Measurements from ENCODE around the gene PRKX.

Gene PRKX

GRCh38 chrX:3598709-3599108 lies 114.7 kb downstream of the PRKX start:
- TF ChIP-seq CTBP1 (IDR thresholded peaks at IDR 0.05; ENCODE audit: borderline replicate concordance): no peak
- TF ChIP-seq HDGF (IDR thresholded peaks at IDR 0.05; ENCODE audit: borderline replicate concordance): no peak
- TF ChIP-seq PKNOX1 (IDR thresholded peaks at IDR 0.05): no peak
- no peak for TF ChIP-seq SP1 (IDR thresholded peaks at IDR 0.05)
- POLR2A ChIA-PET: no interaction called here
- DNase-seq (ENCODE audit: extremely low spot score): no peak
- CTCF ChIA-PET: interaction anchor here (0.7 kb wide), 1 partner anchor 11 kb away, joined by 3 read pairs; no protein-coding TSS in a partner anchor

GRCh38 chrX:3598046-3598605 lies 115.3 kb downstream of the PRKX start:
- TF ChIP-seq NFRKB (IDR thresholded peaks at IDR 0.05) (no peak), L3MBTL2 (conservative IDR thresholded peaks at IDR 0.05) (no peak), ZNF384 (IDR thresholded peaks at IDR 0.05) (no peak), ARNT (IDR thresholded peaks at IDR 0.05) (no peak), BHLHE40 (IDR thresholded peaks at IDR 0.05; ENCODE audit: borderline replicate concordance) (no peak), ELF4 (IDR thresholded peaks at IDR 0.05) (no peak), FOXA1 (IDR thresholded peaks at IDR 0.05) (no peak), CTBP1 (IDR thresholded peaks at IDR 0.05; ENCODE audit: borderline replicate concordance) (no peak), TARDBP (IDR thresholded peaks at IDR 0.05) (no peak)
- DNase-seq (ENCODE audit: extremely low spot score): no peak
- CTCF ChIA-PET: no interaction called here
- POLR2A ChIA-PET: no interaction called here

- TF ChIP-seq ELF4 (IDR thresholded peaks at IDR 0.05): no peak
- TF ChIP-seq CTBP1 (IDR thresholded peaks at IDR 0.05; ENCODE audit: borderline replicate concordance): no peak
- POLR2A ChIA-PET: no interaction called here
- CTCF ChIA-PET: no interaction called here
- no peak for DNase-seq (ENCODE audit: extremely low spot score)
Observed at GRCh38 chrX:3592184-3592583, 121.3 kb downstream of the PRKX start.

GRCh38 chrX:3589474-3589873 lies 124.0 kb downstream of the PRKX start:
- TF ChIP-seq FOXK2 (IDR thresholded peaks at IDR 0.05) (no peak), L3MBTL2 (conservative IDR thresholded peaks at IDR 0.05) (no peak), FOXA1 (IDR thresholded peaks at IDR 0.05) (no peak), BHLHE40 (IDR thresholded peaks at IDR 0.05; ENCODE audit: borderline replicate concordance) (no peak), LEF1 (IDR thresholded peaks at IDR 0.05; ENCODE audit: borderline replicate concordance) (no peak), HDGF (IDR thresholded peaks at IDR 0.05; ENCODE audit: borderline replicate concordance) (no peak), SUZ12 (IDR thresholded peaks at IDR 0.05) (no peak), ELF4 (IDR thresholded peaks at IDR 0.05) (no peak), SP1 (IDR thresholded peaks at IDR 0.05) (no peak), ZNF384 (IDR thresholded peaks at IDR 0.05) (no peak), NFRKB (IDR thresholded peaks at IDR 0.05) (no peak), FOXM1 (IDR thresholded peaks at IDR 0.05; ENCODE audit: borderline replicate concordance) (no peak), PKNOX1 (IDR thresholded peaks at IDR 0.05) (no peak), TARDBP (IDR thresholded peaks at IDR 0.05) (no peak), CTBP1 (IDR thresholded peaks at IDR 0.05; ENCODE audit: borderline replicate concordance) (no peak), ARNT (IDR thresholded peaks at IDR 0.05) (no peak)
- no peak for DNase-seq (ENCODE audit: extremely low spot score)
- POLR2A ChIA-PET: no interaction called here

GRCh38 chrX:3585719-3586118 lies 127.7 kb downstream of the PRKX start:
- DNase-seq (ENCODE audit: extremely low spot score): no peak
- TF ChIP-seq TARDBP (IDR thresholded peaks at IDR 0.05) (no peak), HDGF (IDR thresholded peaks at IDR 0.05; ENCODE audit: borderline replicate concordance) (no peak), SUZ12 (IDR thresholded peaks at IDR 0.05) (no peak), FOXM1 (IDR thresholded peaks at IDR 0.05; ENCODE audit: borderline replicate concordance) (no peak), SP1 (IDR thresholded peaks at IDR 0.05) (no peak), BHLHE40 (IDR thresholded peaks at IDR 0.05; ENCODE audit: borderline replicate concordance) (no peak), PKNOX1 (IDR thresholded peaks at IDR 0.05) (no peak), FOXA1 (IDR thresholded peaks at IDR 0.05) (no peak), L3MBTL2 (conservative IDR thresholded peaks at IDR 0.05) (no peak), NFRKB (IDR thresholded peaks at IDR 0.05) (no peak), CTBP1 (IDR thresholded peaks at IDR 0.05; ENCODE audit: borderline replicate concordance) (no peak), ELF4 (IDR thresholded peaks at IDR 0.05) (no peak), ARNT (IDR thresholded peaks at IDR 0.05) (no peak), ZNF384 (IDR thresholded peaks at IDR 0.05) (no peak), LEF1 (IDR thresholded peaks at IDR 0.05; ENCODE audit: borderline replicate concordance) (no peak), FOXK2 (IDR thresholded peaks at IDR 0.05) (no peak)
- ChIA-PET POLR2A (no interaction called here), CTCF (no interaction called here)

More at GRCh38 chrX:3589474-3589873, 124.0 kb downstream of the PRKX start:
- CTCF ChIA-PET: no interaction called here

- ChIA-PET POLR2A (no interaction called here), CTCF (no interaction called here)
- no peak for DNase-seq (ENCODE audit: extremely low spot score)
- TF ChIP-seq FOXK2 (IDR thresholded peaks at IDR 0.05) (no peak), L3MBTL2 (conservative IDR thresholded peaks at IDR 0.05) (no peak), NFRKB (IDR thresholded peaks at IDR 0.05) (no peak), FOXM1 (IDR thresholded peaks at IDR 0.05; ENCODE audit: borderline replicate concordance) (no peak), CTBP1 (IDR thresholded peaks at IDR 0.05; ENCODE audit: borderline replicate concordance) (no peak), FOXA1 (IDR thresholded peaks at IDR 0.05) (no peak), SUZ12 (IDR thresholded peaks at IDR 0.05) (no peak), ZNF384 (IDR thresholded peaks at IDR 0.05) (no peak), ARNT (IDR thresholded peaks at IDR 0.05) (no peak), HDGF (IDR thresholded peaks at IDR 0.05; ENCODE audit: borderline replicate concordance) (no peak), LEF1 (IDR thresholded peaks at IDR 0.05; ENCODE audit: borderline replicate concordance) (no peak), TARDBP (IDR thresholded peaks at IDR 0.05) (no peak), ELF4 (IDR thresholded peaks at IDR 0.05) (no peak), SP1 (IDR thresholded peaks at IDR 0.05) (no peak), BHLHE40 (IDR thresholded peaks at IDR 0.05; ENCODE audit: borderline replicate concordance) (no peak), PKNOX1 (IDR thresholded peaks at IDR 0.05) (no peak)
Observed at GRCh38 chrX:3584415-3584996, 128.9 kb downstream of the PRKX start.

All from HEK293T (cell line).